GM04504 (cell line): Measurements from ENCODE around the gene LEF1.

Source experiments
- DNase-seq: peaks from one replicate; pipeline ENCODE4 v3.0.0-alpha.2; 2012; ENCODE audit warnings: low read depth

The LEF1 gene

DNA sequence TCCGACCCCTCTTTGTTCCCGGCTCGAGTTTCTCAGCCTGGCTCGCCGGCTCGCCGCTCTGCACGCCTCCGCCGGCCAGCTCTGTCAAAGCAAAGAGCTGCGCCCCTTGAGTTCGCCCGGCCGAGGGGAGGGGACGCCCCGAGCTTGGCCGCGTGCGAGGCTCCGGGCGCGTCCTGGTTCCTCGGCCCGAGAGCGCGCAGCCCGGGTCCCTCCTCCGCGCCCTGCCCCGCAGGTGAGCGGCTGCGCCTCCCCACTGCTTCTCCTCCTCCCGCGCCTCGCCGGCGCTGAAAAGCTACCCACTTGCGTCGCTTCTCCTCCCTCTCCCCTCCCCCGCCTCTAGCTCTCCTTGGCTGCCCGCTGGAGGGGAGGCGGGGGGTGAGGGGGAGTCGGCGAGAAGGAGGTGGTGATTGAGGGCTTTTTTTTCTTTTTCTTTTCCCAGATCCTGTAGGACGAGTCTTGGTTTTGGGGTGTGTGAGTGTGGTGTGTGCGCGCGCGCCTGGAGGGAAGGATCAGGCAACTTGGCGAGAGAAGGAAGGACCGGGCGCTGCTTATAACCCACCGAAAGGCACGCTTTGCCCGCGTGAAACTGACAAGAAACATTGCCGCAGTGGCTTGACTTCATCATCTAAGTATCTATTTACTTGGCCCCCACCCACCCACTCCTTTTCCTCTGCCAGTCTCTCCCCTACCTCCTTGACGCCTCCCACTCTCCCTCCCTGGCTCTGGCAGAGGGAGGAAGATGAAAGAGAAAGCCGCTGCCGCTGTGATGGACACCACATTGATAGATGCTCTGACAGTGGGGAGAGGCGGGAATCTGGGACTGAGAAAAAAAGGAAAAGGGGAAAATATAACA lies at the start of gene LEF1:
LEF1 (minus strand) TSS at position 262 of the 853 bp plus-strand sequence. CDS start 1,165 bp downstream, outside the sequence.
- no peak for DNase-seq

DNA sequence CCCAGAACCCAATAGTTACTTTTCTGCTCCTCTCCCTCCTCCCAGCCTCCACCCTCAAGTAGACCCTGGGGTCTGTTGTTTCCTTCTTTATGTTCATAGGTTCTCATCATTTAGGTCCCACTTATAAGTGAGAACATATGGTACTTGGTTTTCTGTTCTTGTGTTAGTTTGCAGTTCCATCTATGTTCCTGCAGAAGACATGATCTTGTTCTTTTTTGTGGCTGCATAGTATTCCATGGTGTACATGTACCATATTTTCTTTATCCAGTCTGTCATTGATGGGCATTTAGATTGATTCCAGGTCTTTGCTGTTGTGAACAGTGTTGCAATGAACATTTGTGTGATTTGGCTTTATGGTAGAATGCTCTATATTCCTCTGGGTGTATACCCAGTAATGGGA lies 47.8 kb upstream of the LEF1 start:
- DNase-seq: no peak

DNA sequence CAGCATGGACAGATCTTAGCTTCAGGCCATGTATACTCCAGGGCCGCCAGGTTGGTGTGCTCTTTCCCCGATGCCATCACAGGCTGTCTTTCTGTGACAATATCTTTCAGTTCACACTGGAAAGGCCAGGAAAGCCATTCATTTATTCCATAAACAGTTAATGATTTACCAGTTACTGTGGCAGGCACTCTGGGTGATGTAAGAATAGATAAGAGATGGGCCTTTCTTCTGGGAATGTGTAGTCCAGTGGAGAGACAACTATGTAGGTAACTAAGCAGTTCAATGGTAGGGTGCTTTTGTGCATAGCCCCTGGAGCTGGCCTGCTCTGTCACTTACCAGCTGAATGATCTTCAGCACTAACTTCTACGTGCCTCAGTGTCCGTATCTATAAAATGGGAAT lies 46.3 kb upstream of the LEF1 start:
- no peak for DNase-seq

DNA sequence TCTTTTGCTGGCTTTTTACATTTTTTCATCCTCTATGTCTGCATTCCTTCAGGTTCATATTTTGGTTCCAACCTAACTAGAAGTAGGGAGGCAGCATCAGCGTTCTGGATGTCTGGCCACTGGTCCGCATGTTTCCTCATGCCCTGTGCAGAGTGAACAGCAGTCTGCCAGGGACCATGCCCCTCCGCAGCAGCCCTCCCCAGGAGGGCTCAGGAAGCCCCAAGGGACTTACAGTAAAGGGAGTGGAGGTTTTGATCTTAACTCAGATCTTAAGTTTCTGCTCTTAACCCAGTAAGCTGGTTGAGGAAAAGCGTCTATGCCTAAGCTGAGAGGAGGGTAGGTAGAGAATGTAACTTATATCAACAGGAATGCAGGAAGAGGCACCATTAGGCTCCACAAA lies 45.0 kb upstream of the LEF1 start:
- no peak for DNase-seq

DNA sequence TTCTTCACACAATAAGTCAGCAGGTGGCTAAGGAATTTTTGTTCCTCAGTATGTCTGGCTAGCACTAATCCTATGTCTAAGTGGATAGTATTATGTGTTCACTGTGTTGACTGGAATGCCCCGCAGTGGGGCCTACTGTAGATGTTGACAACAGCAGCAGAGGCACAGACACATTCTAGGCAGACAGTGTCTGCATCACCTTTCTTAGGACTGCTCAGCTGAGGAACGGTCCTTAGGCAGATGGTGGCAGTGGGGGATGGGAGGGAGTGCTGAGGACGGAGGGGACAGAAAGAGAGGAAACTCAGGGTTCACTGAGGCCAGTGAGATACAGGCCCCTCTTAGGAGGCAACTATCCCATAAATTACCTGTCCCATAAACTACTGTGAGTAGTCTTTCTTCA lies 44.6 kb upstream of the LEF1 start:
- no peak for DNase-seq

DNA sequence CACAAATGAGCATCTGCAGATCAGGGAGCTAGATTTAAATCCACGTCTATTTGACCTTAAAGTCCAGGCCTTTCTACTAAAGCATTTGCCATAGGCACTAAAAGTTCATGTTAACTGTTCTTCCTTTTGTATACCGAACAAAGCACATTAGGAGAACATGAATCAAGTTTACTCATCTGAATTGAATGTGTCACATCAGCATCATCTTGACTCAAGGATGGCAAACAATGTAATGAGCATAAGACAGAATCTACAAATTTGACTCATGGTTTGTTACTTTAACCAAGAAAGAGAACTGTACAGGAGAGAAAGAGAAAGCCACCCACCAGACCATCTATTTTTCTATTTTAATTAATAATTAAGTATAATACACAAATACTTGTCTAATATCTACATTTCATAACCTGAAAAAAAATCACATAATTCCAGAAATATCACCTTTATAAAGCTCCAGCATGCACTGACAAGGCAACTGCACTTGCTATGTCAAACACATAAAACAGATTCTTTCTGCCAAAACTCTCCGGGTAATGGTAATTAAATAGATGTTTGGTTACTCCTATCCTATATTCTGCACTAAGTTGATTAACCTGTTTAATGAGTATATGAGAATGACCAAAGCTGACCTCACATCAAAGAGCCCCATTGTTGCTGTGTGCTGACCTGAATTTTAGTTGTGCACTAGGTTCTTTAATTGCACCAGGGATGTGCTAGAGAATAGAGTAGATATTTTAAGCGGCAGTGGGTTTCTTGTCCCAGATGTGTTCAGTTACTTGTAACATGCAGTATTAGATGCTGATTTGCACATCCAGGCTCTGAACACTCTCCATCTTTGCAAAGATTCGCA lies 42.5 kb upstream of the LEF1 start:
- no peak for DNase-seq

DNA sequence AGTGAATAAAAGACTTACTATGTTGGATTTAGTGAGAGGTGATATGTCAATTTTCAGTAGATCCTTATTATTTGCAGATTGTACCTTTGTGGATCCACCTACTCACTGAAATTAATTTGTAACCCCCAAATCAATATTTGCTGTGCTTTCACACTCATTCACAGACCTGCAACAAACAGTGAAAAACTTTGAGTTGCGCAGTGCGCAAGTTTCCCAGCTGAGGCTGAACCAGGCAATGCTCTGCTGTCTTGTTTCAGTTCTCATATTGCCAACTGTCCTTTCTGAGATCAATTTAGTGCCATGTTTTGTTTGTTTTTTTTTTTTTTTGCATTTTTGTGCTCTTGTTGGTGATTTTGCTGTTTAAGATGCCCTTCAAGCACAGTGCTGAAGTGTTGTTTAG lies 40.8 kb upstream of the LEF1 start:
- no peak for DNase-seq

DNA sequence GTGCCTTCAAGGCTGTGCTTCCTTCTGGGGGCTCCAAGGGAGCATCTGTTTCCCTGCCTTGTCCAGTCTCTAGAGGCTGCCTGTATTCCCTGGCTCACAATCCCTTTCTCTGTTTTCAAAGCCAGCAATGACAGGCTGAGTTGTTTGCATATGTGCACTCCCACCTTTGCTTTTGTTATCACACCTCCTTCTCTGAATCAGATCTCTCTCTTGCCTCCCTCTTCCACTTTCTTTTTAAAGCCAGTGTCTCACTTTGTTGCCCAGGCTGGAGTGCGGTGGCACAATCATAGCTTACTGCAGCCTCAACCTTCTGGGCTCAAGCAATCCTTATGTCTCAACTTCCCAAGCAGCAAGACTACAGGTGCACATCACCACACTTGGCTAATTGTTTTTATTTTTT lies 37.1 kb upstream of the LEF1 start:
- DNase-seq: no peak

DNA sequence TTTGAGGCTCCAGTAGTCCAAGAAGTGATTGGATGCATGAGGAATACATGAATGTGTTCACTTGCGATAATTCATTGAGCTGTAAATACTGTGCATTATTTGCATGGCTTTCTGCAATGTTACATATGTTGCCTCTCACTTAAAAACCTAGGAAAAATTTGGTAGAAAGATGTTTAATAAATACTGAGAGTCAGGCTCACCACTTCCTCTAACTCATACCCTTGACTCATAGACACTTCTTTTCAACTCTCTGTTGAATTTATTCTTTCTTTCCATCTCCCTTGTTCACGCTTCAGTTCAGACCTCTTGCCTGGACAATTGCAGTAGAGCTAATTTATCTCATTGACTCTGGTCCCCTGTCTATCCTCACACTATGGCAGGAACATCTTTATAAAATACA lies 35.8 kb upstream of the LEF1 start:
- DNase-seq: no peak

DNA sequence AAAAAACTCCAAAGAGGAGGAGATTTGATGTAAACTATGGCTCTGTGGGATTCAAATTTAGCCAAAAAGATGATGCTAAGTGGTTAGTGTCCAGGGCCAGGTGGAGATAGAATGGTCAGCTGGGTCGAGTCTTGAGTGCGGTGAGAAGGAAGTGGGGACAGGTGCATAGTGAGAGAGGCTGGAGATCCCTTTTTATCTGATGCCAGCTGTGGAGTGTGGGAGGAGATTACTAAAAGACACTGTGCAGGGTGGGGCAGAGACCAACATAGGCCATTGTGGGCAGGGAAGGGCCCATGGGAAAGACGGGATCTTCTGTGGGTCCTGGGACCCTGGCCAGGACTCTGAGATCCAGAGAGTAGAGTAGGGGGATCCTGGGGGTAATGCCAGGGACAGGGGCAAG lies 34.6 kb upstream of the LEF1 start:
- DNase-seq: no peak

DNA sequence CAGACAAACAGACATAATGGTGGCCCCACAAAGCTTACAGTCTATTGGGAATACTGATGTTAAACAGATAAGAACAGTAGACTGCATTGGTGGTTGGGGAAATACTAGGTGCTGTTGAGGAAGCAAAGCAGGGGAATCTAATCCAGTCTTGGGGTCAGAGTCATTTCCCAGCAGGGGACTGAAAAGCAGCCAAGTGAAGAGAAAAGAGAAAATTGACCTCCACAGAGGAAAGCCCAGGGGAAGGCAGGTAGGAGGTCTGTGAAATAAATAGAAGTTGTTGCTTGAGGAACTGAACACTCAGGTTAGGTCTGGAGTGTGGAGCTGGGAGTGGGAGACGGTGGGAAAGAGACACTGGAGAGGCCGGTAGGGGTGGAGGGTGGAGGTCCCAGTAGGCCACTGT lies 33.0 kb upstream of the LEF1 start:
- no peak for DNase-seq

DNA sequence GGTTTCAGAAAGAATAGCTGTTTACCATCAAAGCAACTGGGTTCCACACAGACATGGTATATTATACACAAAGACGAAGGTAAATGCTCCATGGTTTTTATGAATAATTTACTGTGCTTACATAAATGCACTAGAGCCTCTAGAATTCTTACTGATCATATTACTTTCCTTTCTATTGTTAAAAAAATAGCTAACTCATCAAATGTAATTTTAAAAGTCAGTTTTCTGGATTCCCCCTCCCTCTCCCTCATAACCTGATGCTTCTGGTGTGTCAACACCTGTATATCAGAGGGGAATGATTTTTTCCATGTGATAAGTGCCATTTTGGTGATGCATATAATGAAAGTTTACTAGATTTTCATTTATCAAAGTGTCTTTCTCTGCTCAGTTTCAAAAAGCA lies 31.1 kb upstream of the LEF1 start:
- DNase-seq: no peak

DNA sequence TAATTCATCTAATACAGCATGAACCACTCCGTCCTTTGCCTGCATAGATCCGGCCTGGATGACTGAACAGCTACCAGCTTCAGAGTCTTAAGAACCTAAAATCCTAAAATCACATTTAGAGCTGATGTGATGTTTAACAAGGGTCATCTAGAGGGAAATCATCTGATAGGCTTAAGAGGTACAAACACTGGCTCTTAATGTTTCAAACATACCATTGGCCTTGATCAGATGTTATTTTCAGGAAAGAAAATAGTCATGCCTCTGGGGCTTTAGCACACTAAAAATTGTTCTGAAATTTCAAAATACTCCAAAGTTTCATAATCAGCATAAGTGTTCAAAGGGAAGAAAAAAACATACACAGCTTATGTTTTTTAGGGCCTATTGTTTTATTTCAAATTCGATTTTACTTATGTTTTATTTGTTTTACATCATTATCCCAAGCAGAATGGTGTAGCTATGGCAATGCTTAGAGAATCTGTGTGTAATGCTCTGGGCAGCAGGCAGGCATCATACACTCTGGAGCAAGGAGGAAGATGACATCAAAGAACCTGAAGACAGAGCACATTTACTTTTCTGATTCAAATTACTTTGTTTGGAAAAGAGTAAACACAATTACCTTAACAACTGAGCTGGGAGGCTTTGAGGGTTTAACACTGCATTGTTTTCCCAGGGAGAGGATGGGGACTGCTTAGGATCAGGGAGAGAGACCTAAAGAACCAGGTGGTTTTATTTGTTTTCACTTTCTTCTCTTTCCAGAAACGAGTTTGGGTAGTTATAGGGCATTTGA lies 25.3 kb upstream of the LEF1 start:
- DNase-seq: no peak

DNA sequence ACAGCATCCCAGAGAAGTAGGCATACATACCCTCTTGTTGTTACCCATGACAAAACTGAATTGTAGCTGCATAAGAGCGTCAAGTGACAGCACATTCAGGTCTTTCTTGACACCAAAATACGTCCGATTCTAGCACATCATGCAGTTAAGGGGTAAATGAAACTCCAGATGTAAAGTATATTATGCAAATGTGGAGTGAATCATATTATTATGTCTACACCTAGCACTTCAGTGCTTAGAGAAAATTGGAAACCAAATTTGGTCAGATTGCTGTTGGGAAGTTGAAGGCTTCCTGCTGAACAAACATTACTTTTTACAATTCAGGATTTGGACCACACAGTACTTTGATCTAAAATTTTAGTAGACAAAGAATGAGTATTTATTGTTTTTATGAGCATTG lies 24.2 kb upstream of the LEF1 start:
- no peak for DNase-seq

DNA sequence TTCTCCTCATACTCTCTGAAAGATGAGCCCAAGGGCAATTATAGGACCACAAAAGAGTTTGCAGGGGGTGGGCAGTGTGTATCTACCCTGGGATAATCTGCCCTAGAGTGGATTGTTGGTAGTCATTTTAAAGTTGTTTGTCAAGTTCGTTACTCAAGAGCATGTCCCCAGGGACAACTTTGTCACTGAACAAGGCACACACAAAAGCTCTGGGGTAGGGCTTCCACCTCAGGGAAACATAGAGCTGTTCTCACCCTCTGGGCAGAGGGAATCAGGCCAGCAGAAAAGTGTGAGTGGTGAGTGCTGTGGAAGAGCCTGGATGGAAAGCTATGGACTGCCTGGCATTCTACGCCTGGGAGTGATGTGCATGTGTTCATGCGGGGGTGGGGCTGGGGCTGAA lies 23.3 kb upstream of the LEF1 start:
- DNase-seq: no peak

DNA sequence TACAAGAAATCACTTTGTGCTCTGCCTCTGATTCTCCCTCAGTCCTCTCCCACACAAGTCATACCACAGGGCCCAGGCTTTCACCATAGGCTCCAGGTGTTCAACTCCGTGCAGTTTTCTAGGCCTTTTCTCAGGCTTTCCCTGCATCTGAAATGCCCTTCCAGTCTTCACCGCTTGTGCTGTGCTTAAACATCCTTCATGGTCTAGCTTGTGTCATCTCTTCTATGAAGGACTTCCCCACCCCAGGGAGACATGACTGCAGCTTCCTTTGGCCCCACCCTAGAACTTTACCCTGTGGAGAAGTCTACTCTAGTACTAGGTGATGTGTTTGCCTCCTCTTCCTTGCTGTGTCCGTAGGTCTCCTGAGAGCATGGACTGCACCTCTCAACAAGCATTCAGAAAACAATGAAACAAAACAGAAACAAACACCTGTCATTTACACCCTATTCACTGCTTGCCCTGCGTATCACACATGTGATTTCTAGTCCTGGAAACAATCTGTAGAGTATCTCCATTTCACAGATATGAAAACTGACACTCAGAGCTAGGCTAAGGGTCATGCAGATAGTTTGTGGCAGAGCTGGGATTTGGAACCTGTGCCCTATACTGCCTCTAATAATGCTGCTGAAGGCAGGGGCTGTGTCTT lies 22.7 kb upstream of the LEF1 start:
- no peak for DNase-seq

DNA sequence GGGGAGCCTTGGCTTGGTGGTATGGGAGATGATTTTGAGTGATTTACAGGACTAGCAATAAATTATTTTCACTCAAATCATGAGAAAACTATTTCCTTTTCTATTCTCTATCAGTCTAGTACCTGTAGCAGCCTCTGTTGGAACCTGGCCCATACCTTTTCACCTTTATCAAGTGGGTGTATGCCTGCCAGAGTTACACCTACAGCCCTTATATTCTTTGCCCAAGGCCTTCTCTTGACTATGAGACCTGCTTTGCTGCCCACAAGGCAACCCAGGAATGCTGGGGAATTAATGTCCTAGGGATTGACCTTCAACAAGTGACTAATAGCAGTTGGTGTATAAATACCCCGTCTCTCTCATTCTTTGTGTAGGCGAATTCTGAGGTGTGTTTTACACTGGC lies 20.0 kb upstream of the LEF1 start:
- no peak for DNase-seq

DNA sequence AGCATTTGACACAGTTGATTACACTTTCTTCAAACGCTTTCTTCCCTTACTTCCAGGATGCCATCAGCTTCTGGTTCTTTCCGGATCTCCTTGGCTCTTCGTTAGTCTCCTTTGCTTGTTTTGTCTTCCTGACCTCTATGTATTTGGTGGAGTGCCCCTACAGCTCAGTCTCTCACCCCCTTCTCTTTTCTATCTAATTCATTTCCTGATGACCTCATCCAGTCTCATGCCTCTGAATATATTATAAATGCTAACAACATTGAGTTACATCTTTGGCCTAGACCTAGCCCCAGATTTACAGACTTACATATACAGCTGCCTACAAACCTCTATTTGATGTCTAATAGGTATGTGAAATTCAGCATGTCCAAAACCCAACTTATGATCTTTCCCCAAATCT lies 16.5 kb upstream of the LEF1 start:
- no peak for DNase-seq

DNA sequence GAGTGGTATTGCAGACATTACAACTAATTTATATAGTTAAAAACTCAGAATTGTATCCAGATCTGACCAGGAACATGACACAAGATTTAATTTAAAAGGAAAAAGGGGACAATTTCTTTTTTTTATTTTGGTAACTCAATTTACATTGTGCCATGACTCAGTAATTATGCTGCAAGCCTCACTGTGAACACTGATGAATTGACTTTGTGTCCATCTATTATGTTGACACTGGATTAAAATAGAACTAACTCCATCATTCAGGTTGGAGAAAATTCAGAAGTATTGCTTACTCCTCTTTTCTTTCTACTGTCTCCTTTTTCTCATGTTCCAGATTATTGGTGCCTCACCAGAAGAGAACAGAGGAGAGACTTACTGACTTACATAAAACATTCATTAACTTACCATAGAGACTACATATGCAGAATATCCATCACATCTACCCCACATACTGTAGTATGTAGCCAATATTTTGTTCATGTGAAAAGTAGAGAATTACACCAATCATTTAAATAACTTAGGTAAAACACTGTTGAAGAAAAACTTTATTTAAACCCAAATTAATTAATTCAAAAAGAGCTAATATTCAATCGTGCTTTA lies 15.8 kb upstream of the LEF1 start:
- no peak for DNase-seq

DNA sequence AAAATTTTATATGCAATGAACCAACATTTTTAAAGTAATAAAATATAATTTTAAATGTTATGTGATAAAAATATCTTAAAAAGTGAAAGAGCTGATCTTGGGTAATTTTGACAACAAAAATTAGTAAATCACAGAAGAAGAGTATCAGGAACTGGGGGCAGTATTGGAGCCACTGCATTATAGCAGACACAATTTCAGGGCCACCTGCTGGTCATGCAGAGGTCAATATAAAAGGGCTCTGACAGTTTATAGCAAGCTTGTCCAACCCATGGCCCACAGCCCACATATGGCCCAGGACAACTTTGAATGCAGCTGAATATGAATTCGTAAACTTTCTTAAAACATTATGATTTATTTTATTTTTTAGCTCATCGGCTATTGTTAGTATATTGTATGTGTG lies 13.0 kb upstream of the LEF1 start:
- DNase-seq: no peak

DNA sequence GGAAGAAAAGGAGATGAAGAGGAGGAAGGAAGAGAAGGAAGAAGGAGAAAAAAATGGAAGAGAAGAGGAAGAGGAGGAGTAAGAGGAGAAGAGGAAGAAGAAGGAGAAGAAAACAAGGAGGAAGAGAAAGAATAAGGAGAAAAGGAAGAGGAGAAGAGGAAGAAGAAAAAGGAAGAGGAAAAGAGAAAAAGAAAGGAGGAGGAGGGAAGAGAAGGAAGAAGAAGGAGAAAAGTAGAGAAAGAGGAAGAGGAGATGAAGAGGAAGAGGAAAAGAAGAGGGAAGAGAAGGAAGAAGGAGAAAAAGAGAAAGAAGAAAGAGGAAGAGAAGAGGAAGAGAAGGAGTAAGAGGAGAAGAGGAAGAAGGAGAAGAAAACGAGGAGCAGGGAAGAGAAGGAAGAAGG lies 11.8 kb upstream of the LEF1 start:
- DNase-seq: no peak

DNA sequence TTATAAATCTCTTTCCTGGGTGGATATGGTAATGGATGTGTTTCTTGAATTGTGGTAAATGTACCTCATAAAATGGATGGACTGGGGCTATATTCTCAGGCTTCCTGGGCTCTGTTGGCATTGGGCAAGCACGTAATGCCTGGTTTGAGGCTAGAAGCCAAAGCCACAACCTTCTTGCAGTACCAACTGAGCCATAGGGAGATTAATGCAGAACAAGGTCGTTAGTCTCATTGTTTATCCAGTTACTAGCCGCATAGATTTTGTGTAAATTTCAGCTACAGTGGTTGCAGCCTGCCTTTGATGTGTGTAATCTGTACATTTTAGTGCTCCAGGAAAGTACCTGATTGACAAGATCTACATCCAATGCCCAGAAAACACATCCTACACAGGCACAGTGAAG lies 7.2 kb upstream of the LEF1 start:
- no peak for DNase-seq
